Measurements from ENCODE around the gene RFNG.

RFNG gene

DNA sequence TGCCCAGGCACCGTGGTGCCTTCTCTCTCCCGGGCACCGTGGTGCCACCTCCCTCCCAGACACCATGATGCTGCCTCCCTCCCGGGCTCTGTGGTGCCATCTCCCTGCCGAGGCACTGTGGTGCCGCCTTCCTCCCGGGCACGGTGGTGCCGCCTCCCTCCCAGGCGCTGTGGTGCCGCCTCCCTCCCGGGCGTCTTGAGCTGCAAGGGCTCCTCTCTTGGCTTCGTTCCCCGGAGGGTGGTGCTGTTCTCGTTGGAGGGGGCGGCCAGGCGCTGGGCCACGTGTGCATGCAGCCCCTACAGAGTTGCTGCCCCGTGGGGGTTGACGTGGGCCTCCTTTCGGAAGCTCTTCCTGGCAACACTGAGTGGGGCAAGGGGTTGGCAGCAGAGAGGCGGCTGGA lies 37.2 kb downstream of the RFNG start:
- TF ChIP-seq, protein P1, sequence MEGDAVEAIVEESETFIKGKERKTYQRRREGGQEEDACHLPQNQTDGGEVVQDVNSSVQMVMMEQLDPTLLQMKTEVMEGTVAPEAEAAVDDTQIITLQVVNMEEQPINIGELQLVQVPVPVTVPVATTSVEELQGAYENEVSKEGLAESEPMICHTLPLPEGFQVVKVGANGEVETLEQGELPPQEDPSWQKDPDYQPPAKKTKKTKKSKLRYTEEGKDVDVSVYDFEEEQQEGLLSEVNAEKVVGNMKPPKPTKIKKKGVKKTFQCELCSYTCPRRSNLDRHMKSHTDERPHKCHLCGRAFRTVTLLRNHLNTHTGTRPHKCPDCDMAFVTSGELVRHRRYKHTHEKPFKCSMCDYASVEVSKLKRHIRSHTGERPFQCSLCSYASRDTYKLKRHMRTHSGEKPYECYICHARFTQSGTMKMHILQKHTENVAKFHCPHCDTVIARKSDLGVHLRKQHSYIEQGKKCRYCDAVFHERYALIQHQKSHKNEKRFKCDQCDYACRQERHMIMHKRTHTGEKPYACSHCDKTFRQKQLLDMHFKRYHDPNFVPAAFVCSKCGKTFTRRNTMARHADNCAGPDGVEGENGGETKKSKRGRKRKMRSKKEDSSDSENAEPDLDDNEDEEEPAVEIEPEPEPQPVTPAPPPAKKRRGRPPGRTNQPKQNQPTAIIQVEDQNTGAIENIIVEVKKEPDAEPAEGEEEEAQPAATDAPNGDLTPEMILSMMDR (IDR thresholded peaks at IDR 0.05; ENCODE audit: low read depth, low read length), result no peak
- H3K4me3 ChIP-seq (ENCODE audit: low read depth, low read length), result no peak overlapping the region

DNA sequence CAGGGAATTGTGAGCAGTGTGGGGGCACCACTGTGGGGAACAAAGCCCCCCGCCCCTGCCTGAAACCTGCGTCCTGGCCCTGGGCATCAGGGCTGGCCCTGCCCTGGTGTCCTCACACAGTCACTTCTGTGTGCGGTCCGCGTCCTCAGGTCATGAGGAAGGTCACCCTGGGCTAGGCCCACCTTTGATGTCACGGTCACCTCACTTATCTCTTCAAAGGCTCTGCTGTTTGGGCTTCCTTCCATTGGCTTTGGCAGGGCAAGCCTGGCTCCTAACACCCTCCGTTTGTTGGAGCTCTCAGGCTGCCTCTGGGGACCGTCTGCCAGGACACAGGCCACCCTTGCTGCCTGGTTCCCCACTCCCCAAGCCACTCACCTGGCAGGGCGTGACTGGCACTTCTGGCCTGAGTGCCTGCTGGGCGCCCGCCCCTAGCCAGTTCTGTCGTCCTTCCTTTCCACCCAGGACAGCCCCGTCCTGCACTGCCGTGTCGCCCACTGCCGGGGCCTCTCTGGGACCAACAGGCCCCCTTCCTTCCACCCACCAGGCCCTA lies 37.8 kb downstream of the RFNG start:
- no peak overlapping the region for H3K4me3 ChIP-seq (ENCODE audit: low read depth, low read length)

DNA sequence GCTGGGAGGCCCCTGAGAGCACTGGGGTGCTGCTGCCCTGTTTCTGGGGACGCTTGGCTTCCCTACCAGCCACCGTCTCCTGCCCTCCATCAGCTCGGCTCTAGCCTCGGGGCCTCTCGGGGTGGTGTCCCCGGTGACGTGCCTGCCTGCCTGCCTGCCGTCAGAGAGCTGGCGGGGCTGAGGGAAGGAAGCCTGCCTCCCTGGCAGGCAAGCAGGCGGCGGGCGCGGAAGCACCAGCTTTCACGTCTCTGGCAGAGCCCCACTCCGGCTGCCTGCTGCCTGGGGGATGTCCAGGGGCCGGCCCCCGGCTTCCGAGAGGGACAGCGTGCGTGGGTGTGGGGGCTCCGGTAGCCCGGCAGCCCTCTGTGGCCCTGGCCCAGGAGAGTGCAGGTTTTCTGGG lies 38.3 kb downstream of the RFNG start:
- no peak overlapping the region for H3K4me3 ChIP-seq (ENCODE audit: low read depth, low read length)
- TF ChIP-seq, protein P1 (IDR thresholded peaks at IDR 0.05; ENCODE audit: low read depth, low read length), result no peak

More for the DNA sequence above, 37.8 kb downstream of the RFNG start:
- TF ChIP-seq, protein P1 (IDR thresholded peaks at IDR 0.05; ENCODE audit: low read depth, low read length), result no peak

DNA sequence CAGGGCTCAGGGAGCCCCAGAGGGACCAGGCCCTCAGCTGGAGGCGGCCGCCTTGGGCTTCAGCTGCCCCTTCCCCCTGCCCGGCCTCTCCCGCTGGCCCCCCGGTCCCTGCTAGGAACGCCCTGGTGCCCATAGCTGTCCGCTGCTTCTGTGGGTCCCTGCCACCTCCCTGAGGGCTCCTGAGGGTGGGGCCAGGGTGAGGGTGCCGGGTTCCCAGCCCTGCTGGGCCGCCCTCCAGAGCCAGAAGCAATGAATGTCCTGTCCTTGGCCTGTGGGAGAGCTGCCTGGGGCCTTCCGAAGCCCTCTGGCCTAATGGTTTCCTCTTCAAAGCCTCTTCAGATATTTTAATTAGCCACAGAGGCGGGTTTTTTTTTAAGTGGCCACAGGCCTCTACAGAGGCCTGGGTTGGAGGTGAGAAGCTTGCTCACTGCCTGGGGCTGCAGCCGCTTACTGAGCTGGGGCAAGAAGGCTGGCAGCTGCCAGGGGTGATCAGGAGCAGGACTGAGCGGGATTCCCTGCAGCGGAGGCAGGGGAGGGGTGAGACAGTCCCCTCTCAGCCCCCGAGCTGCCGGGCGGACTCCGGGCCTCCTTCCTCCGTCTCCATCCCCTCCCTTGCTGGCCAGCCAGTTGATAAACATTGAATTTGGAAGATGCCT lies 38.8 kb downstream of the RFNG start:
- TF ChIP-seq, protein P1 (IDR thresholded peaks at IDR 0.05; ENCODE audit: low read depth, low read length), result no peak
- H3K4me3 ChIP-seq (ENCODE audit: low read depth, low read length), result no peak overlapping the region

DNA sequence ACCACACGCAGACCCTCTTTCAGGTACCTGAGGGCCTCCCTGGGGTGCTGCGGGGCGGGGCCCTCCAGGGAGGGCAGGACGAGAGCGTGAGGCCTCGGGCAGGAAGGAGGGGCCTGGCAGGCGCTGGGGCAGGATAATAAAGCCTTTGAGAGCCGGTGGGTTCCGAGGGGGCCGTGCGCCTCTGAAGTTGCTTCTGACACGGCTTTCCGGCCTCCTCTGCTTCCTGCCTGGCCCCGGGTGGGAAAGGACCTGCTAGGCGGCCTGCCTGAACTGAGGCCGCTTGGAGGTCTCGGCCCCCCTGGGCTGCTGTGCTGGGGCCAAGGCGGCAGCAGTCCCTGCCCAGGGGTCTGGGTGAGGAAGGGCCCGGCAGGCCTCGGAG lies 39.4 kb downstream of the RFNG start:
- H3K4me3 ChIP-seq (ENCODE audit: low read depth, low read length), result no peak overlapping the region
- TF ChIP-seq, protein P1 (IDR thresholded peaks at IDR 0.05; ENCODE audit: low read depth, low read length), result no peak

DNA sequence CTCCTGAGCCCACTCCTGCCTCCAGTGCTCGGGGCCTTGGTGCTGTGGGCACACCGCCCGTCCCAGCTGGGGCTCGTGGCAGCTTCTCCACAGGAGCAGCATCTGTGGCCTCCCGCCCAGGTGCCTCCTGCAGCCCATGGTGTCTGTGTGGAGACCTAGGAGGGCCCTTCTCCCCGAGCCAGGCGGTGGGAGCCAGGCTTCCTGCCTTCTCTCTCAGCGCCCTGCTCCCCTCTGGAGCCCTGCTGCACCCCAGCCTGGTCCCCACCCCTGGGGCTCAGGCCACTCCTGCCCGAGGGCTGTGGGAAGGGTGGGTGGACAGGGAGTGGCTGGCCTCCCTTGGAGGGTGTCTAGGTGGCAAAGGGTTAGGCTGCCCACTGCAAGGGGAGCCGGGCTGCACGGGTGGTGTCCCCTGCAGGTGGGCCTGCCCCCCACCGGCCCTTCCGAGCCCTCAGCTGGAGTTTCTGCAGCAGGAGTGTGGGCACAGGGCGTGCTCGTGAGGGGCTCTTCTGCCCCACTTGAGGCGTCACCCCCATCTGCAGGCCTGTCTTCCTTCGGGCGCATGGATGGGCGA lies 39.9 kb downstream of the RFNG start:
- TF ChIP-seq, protein P1 (IDR thresholded peaks at IDR 0.05; ENCODE audit: low read depth, low read length), result no peak
- H3K4me3 ChIP-seq (ENCODE audit: low read depth, low read length), result no peak overlapping the region
